MM.1S (cell line): ENCODE measurements around the gene BCAS4.

ENCODE experiments used
- DNase-seq: peaks from one replicate; pipeline ENCODE4 v3.0.0-alpha.2; 2015
- H2AFZ ChIP-seq: fragments of 300-600 bp; sonication (generic); 2 replicates; pipeline ENCODE4 v1.6.0; 2016; ENCODE audit warnings: antibody characterized with exemption, low read length
- H3F3A ChIP-seq: fragments of 300-600 bp; sonication (generic); 2 replicates; pipeline ENCODE4 v1.6.1; 2016; ENCODE audit warnings: mild to moderate bottlenecking, antibody characterized with exemption, low read length, moderate library complexity, mixed read lengths; ENCODE audit not compliant: insufficient read depth
- H3K27ac ChIP-seq: fragments of 300-600 bp; sonication (generic); 2 replicates; pipeline ENCODE4 v1.5.1; 2016; ENCODE audit warnings: mild to moderate bottlenecking, low read length
- H3K27me3 ChIP-seq: fragments of 300-600 bp; sonication (generic); replicated peaks from 2 replicates; pipeline ENCODE4 v1.6.0; 2016; ENCODE audit warnings: low read length; ENCODE audit not compliant: insufficient read depth
- H3K36me3 ChIP-seq: fragments of 300-600 bp; sonication (generic); replicated peaks from 2 replicates; pipeline ENCODE4 v1.6.1; 2016; ENCODE audit warnings: mild to moderate bottlenecking, low read length, mixed read lengths; ENCODE audit not compliant: insufficient read depth
- H3K4me1 ChIP-seq: fragments of 300-600 bp; sonication (generic); 2 replicates; pipeline ENCODE4 v1.6.1; 2016; ENCODE audit warnings: low read length, mixed read lengths
- H3K4me2 ChIP-seq: fragments of 300-600 bp; sonication (generic); 2 replicates; pipeline ENCODE4 v1.6.0; 2016; ENCODE audit warnings: low read depth, low read length
- H3K4me3 ChIP-seq: fragments of 300-600 bp; sonication (generic); 2 replicates; pipeline ENCODE4 v1.5.1; 2016; ENCODE audit warnings: low read length, mixed read lengths
- H3K79me2 ChIP-seq: fragments of 300-600 bp; sonication (generic); 2 replicates; pipeline ENCODE4 v1.6.1; 2016; ENCODE audit warnings: mixed run types, low read length, mixed read lengths
- H3K9ac ChIP-seq: fragments of 300-600 bp; sonication (generic); 2 replicates; pipeline ENCODE4 v1.6.1; 2016; ENCODE audit warnings: low read length, mixed read lengths
- H3K9me2 ChIP-seq: fragments of 300-600 bp; sonication (generic); replicated peaks from 2 replicates; pipeline ENCODE4 v1.6.1; 2016; ENCODE audit warnings: mild to moderate bottlenecking, low read length, mixed read lengths; ENCODE audit not compliant: insufficient read depth
- H3K9me3 ChIP-seq: fragments of 300-600 bp; sonication (generic); replicated peaks from 2 replicates; pipeline ENCODE4 v1.6.1; 2016; ENCODE audit warnings: mild to moderate bottlenecking, low read length, mixed read lengths; ENCODE audit not compliant: insufficient read depth
- H4K20me1 ChIP-seq: fragments of 300-600 bp; sonication (generic); 2 replicates; pipeline ENCODE4 v1.6.1; 2016; ENCODE audit warnings: mild to moderate bottlenecking, low read length, moderate library complexity, mixed read lengths; ENCODE audit not compliant: insufficient read depth
- CTCF ChIP-seq: fragments of 300-600 bp; sonication (generic); IDR thresholded peaks from 2 replicates; pipeline ENCODE4 v1.5.1; 2016; ENCODE audit warnings: antibody characterized with exemption, low read length, mixed read lengths
- EZH2 ChIP-seq: fragments of 300-600 bp; sonication (generic); optimal IDR thresholded peaks from 2 replicates; pipeline ENCODE3; 2017; ENCODE audit warnings: low read depth, mild to moderate bottlenecking, antibody characterized with exemption, low read length, mixed read lengths
- EZH2phosphoT487 ChIP-seq: fragments of 300-600 bp; sonication (generic); IDR thresholded peaks from 2 replicates; pipeline ENCODE4 v1.6.1; 2018; ENCODE audit warnings: antibody characterized with exemption, low read length

Gene BCAS4

DNA sequence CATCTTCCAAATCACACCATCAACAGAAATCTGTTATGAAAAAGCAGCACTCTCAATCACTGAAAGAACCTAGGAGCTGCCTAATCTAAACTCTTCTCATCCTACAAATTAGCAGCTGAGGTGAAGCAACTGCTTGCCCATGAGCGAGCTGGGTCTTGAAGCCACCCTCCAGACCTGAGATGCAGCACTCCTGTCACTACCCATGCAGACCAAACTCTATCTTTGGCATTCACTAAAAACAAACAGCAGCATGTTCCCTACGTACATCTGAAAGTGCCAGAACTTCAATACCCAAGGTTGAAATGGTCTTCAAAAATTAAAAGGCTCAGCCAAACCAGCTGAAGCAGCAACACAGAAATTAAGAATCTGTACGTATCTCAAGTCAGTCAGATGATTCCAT is 122.1 kb downstream of the BCAS4 start:
- Histone ChIP-seq H3K4me2 (no peak overlapping the region), H3K4me1 (peaks cover 19% of the 10 kb centered on the region), H3F3A (peaks cover 16% of the 10 kb centered on the region; the same call in 1 of the 2 replicates)

GRCh38 chr20:50918403-50918802 is 123.5 kb downstream of the BCAS4 start:
- Histone ChIP-seq H4K20me1 (peaks cover 78% of the 10 kb centered on the region), H3K9me2 (no peaks in the 10 kb centered on the region), H3K27me3 (no peaks in the 10 kb centered on the region), H3K4me3 (no peak overlapping the region), H3K9me3 (no peaks in the 10 kb centered on the region), H3K27ac (no peak overlapping the region), H3K79me2 (peaks cover 100% of the 10 kb centered on the region), H3K9ac (no peak overlapping the region), H3K36me3 (peaks cover 19% of the 10 kb centered on the region), H3F3A (0 out of 2 replicates have a peak, but pooled peaks cover 8% of the 10 kb centered on the region), H3K4me2 (no peak overlapping the region), H2AFZ (no peak overlapping the region), H3K4me1 (peaks cover 11% of the 10 kb centered on the region)
- TF ChIP-seq EZH2phosphoT487, result no peak
- no peak for TF ChIP-seq CTCF
- TF ChIP-seq EZH2, result no peak
- DNase-seq, result no peak

More for the DNA sequence above, 122.1 kb downstream of the BCAS4 start:
- DNase-seq, result no peak
- H3K79me2 ChIP-seq, result peaks cover 98% of the 10 kb centered on the region
- H3K4me3 ChIP-seq, result no peak overlapping the region
- H3K36me3 ChIP-seq, result peaks cover 19% of the 10 kb centered on the region
- no peak overlapping the region for H3K9ac ChIP-seq
- no peak overlapping the region for H2AFZ ChIP-seq
- TF ChIP-seq EZH2, result no peak
- no peak for TF ChIP-seq EZH2phosphoT487
- TF ChIP-seq CTCF, result no peak
- no peaks in the 10 kb centered on the region for H3K9me3 ChIP-seq
- no peaks in the 10 kb centered on the region for H3K27me3 ChIP-seq
- H4K20me1 ChIP-seq, result peaks cover 81% of the 10 kb centered on the region
- H3K27ac ChIP-seq, result no peak overlapping the region
- no peaks in the 10 kb centered on the region for H3K9me2 ChIP-seq

DNA sequence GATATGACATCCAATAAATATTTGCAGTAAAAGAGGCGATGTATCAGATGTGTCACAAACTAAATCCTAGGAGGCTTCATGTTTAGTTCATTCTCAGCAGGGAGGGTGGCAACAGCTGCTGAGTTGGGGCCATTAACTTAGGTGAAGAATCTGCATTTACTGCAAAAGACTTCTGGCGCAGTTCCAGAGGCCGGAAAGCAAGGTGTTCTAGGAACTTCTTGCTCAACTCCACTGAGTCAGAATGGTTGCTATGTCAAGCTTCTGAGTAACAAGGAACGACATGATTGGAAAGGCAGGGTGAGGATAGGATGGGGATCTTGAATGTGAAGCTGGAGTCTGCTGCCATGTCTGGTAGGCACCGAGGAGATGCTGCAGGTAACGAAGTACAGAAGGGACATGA is 124.7 kb downstream of the BCAS4 start:
- Histone ChIP-seq H3F3A (no peaks in the 10 kb centered on the region), H3K9me2 (no peaks in the 10 kb centered on the region), H3K4me3 (no peak overlapping the region), H3K27me3 (no peaks in the 10 kb centered on the region), H3K9me3 (no peaks in the 10 kb centered on the region), H4K20me1 (peaks cover 78% of the 10 kb centered on the region), H2AFZ (no peak overlapping the region), H3K4me1 (peaks cover 11% of the 10 kb centered on the region), H3K79me2 (peaks cover 100% of the 10 kb centered on the region), H3K27ac (no peak overlapping the region), H3K36me3 (peaks cover 16% of the 10 kb centered on the region), H3K4me2 (no peak overlapping the region), H3K9ac (no peak overlapping the region)
- DNase-seq, result no peak
- TF ChIP-seq EZH2 (no peak), EZH2phosphoT487 (no peak), CTCF (no peak)
